HG02571 (cell line): Measurements from ENCODE around the gene TWIST2.

Source experiments
- ATAC-seq: cut with Tn5 transposase; IDR thresholded peaks from one replicate; pipeline ENCODE4 v1.9.1; 2021; ENCODE audit warnings: mild to moderate bottlenecking, moderate library complexity; ENCODE audit not compliant: unreplicated experiment

The TWIST2 gene

DNA sequence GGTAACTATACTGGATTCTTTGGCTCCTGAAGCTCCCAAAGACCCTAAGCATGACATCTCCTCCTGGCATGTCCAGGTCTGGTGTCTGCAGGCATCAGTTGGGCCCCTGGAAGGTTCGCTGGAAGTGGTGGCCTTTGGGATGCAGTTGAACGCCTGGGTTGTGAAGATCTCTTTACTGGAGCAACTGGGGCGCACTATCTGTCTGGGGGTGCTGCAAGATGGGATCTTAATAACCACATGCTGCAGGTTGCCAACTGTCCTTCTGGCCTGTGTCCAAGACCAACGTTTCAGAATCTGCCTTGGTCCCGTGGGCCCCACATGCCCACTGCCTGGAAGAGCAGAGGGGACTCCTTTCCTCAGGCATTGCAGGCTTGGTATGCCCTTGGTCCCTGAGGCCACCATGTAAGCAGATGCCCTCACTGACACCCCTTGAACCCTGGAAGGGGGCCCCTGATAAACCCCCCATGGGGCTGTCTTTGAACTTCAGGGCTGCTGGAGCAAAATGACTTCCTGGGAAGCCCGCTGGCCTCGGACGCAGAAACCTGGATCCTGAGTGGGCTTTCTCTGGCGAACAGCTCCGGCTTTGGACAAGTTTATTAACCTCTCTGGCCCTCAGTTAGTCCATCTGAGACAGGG lies 101.9 kb downstream of the TWIST2 start:
- no peak for ATAC-seq

DNA sequence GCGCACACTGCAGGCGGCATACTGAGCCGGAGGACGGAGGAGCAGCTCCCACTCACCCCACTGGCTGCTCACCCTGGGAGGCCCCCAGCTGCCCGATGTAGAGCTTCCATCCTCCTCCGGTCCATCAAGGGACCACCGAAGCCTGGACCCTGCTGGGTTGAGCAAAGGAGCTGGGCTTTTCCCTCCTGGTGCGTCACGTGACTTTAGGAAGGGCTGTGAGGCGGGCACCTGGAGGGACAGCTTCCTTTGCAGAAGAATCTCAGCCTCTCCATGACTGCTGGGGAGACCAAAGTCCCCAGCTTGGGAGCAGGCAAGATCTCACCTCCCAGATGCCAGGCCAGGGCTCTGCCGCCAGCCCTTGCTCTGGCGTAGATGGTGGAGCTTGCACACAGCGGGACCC lies 102.7 kb downstream of the TWIST2 start:
- no peak for ATAC-seq

DNA sequence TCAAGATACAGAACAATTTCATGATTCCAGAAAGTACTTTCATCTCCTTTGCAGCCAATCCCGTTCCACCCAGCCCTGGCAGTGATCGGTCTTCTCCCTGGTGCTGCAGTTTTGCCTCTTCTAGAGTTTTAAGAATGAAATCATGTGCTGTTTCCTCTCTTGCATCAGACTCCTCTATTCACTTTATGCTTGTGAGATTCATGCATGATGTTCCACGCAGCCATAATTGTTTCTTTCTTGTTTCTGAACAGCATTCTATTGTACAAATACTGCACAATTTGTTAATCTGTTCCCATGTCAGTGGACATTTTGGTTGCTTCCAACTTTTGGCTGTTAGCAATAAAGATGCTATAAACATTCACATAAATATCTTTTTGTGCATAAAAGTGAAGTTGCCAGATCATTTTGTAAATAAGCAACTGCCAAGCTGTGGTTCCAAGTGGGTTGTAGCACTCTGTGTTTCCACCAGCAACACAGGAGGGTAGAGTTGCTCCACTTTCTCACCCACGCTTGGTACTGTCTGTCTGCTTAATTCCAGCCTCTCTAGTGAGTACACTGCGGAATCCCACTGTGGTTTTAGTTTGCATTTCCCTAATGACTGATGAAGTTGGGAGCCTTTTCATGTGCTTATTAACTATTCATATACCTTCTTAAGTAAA lies 104.5 kb downstream of the TWIST2 start:
- ATAC-seq = no peak

DNA sequence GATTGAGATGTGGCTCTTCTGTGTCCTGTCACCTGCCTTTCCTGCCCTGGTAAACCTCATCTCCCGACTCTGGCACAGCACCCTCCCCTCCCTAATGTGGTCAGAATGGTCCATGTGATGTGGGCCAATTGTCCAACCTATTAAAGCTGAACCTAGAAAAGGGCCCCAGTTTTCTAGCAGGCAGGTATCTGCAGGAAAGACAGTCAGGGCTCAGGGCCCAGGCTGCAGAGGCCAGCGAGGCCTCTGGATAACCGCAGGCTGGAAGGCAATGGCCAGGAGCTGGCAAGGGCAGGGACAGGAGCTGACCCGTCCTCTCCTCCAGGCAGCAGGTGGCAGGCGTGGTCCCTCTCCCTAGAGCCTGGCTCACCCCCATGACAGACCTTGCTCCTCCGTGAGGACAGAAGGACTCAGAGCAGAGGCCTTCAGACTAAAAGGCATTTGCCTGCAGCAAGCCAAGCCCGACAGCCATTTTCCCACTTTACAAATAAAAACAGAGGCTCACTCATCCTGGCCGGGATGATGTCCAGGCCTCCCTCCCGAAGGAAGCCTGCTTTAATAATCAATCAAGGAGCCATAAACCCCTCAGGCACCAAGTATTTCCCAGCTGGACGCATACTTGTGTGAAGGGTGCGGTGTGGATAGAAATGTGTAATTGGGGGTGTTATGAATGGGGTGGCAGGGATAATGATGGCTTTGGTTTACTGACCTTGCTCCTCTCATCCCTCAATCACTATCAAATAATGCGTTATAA lies 107.1 kb downstream of the TWIST2 start:
- no peak for ATAC-seq

DNA sequence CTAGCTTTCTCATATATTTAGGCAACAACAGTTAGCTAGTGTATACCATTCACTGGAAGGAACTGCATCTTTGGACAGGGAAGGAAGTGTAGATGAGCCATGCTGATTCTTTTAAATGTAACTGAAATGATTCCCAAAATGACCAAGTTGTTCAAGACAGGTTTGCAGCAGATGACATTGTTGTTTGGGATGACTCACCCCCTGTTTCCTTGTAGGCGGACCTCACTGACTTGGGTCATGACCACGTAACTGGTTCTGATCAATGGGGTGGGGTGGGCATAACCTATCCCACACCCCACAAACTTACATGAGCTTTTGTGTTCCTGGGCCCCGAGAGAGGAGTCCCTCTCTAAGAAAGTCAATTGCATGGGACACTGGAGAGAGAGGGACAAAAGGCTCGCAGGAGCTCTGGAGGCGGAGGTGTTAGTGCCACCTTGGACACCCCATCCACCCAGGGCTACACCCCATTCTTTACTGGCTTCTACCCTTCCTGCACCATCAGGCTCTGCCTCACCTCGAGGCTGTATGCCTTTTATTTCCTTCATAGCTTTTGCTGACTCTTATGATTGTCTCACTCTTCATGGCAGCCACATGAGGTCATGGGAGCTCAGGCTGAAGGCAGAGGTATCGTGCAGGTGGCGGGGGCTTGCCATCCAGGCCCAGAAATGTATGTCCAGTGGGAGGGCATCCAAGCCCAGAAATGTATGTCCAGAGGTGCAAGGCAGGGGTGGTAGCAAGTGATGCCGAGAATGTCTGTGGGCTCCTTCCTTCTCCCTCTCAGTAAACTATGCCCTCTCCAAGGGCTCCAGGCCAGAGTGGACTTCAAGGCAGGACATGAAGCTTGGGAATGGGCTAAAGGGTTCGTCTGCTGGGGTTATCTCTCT lies 108.0 kb downstream of the TWIST2 start:
- no peak for ATAC-seq

DNA sequence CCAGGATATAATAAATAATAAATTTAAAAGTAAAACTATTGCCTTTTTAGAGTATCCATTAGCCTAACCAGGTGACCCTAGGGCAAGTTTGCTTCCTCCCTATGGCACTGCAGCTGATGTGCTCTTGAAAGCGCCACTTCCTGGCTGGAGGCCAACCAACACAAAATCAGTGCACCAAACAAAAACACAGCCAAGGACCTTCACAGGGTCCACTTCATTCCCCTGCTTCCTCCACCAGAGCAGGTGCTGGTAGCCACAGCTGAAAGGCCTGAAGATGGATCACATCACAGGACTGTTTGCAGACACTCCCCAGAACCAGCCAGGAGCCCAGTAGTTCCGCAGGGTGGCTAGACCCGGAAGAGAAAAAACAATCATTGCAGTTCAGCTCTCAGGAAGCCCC lies 108.8 kb downstream of the TWIST2 start:
- ATAC-seq = no peak
